NCI-H446 (cell line): ENCODE results near the gene EIF4ENIF1.
"Not testable (repeated sequence)": the region's sequence is repeated elsewhere in the genome, so short reads cannot be mapped to it uniquely, and the experiment has no call there.

Experiments
- DNase-seq, 2 experiments: peaks; one replicate each; lab custom pipeline; 2025; lab: John Stamatoyannopoulos, UW

EIF4ENIF1 gene

GRCh38 chr22:31492151-31492550 is 2.5 kb upstream of the EIF4ENIF1 start:
- no peak for DNase-seq

GRCh38 chr22:31491218-31491962 is 1.7 kb upstream of the EIF4ENIF1 start:
- no peak for DNase-seq

GRCh38 chr22:31490496-31490925 is 869 bp upstream of the EIF4ENIF1 start:
- no peak for DNase-seq

GRCh38 chr22:31488988-31489617 is 539 bp downstream of the EIF4ENIF1 start:
- peak in 1 of 2 experiments; percentile 26 for DNase-seq

- no peak for DNase-seq
Observed at GRCh38 chr22:31488346-31488883, 1.2 kb downstream of the EIF4ENIF1 start.

GRCh38 chr22:31486951-31487350 is 2.7 kb downstream of the EIF4ENIF1 start:
- no peak for DNase-seq

GRCh38 chr22:31486369-31486768 is 3.3 kb downstream of the EIF4ENIF1 start:
- not testable (repeated sequence) for DNase-seq

- not testable (repeated sequence) for DNase-seq
Observed at GRCh38 chr22:31482470-31482869, 7.2 kb downstream of the EIF4ENIF1 start.

GRCh38 chr22:31481129-31481528 is 8.5 kb downstream of the EIF4ENIF1 start:
- no peak for DNase-seq

- no peak for DNase-seq
Observed at GRCh38 chr22:31477329-31477728, 12.3 kb downstream of the EIF4ENIF1 start.

GRCh38 chr22:31475800-31476199 is 13.8 kb downstream of the EIF4ENIF1 start:
- DNase-seq: no peak

- no peak for DNase-seq
Observed at GRCh38 chr22:31474743-31475142, 14.9 kb downstream of the EIF4ENIF1 start.

- no peak for DNase-seq
Observed at GRCh38 chr22:31465307-31465706, 24.3 kb downstream of the EIF4ENIF1 start.

GRCh38 chr22:31461699-31462098 is 27.9 kb downstream of the EIF4ENIF1 start:
- DNase-seq: no peak

GRCh38 chr22:31451709-31452571 is 37.7 kb downstream of the EIF4ENIF1 start:
- DNase-seq: peak in 1 of 2 experiments; percentile 34

- no peak for DNase-seq
Observed at GRCh38 chr22:31449506-31449905, 40.1 kb downstream of the EIF4ENIF1 start.

- no peak for DNase-seq
Observed at GRCh38 chr22:31448382-31448781, 41.3 kb downstream of the EIF4ENIF1 start.

- no peak for DNase-seq
Observed at GRCh38 chr22:31447337-31447736, 42.3 kb downstream of the EIF4ENIF1 start.

- DNase-seq: no peak
Observed at GRCh38 chr22:31446767-31447166, 42.9 kb downstream of the EIF4ENIF1 start.

GRCh38 chr22:31446208-31446607 is 43.4 kb downstream of the EIF4ENIF1 start:
- DNase-seq: no peak

- DNase-seq: no peak
Observed at GRCh38 chr22:31445642-31446041, 44.0 kb downstream of the EIF4ENIF1 start.

GRCh38 chr22:31443516-31443915 is 46.1 kb downstream of the EIF4ENIF1 start:
- no peak for DNase-seq
